Activated CD8-positive, alpha-beta memory T cell treated with anti-CD3 and anti-CD28 coated beads for 36 hours (primary cell): ENCODE results near the gene ABCA12. TPM values are rescaled to one million over a fixed set of nuclear protein-coding genes. Genes with fewer than 3 reads are reported as not detected.
"Not testable (repeated sequence)": the region's sequence is repeated elsewhere in the genome, so short reads cannot be mapped to it uniquely, and the experiment has no call there.

ENCODE experiments used
- CTCF ChIA-PET: fragments of 350-600 bp; sonication (Branson Sonifier 250); formaldehyde crosslinking; loops from one replicate; lab custom pipeline; 2021; ENCODE audit warnings: antibody characterized with exemption; lab: Charles Lee
- POLR2A ChIA-PET: fragments of 350-600 bp; sonication (Branson Sonifier 250); formaldehyde crosslinking; loops from one replicate; lab custom pipeline; 2021; ENCODE audit warnings: antibody characterized with exemption; lab: Charles Lee
- total RNA-seq, 2 experiments: library from RNA; stranded (reverse); gene quantifications; one replicate each; pipeline ENCODE4 v1.2.3, GENCODE V29; 2021

ABCA12 gene, protein sequence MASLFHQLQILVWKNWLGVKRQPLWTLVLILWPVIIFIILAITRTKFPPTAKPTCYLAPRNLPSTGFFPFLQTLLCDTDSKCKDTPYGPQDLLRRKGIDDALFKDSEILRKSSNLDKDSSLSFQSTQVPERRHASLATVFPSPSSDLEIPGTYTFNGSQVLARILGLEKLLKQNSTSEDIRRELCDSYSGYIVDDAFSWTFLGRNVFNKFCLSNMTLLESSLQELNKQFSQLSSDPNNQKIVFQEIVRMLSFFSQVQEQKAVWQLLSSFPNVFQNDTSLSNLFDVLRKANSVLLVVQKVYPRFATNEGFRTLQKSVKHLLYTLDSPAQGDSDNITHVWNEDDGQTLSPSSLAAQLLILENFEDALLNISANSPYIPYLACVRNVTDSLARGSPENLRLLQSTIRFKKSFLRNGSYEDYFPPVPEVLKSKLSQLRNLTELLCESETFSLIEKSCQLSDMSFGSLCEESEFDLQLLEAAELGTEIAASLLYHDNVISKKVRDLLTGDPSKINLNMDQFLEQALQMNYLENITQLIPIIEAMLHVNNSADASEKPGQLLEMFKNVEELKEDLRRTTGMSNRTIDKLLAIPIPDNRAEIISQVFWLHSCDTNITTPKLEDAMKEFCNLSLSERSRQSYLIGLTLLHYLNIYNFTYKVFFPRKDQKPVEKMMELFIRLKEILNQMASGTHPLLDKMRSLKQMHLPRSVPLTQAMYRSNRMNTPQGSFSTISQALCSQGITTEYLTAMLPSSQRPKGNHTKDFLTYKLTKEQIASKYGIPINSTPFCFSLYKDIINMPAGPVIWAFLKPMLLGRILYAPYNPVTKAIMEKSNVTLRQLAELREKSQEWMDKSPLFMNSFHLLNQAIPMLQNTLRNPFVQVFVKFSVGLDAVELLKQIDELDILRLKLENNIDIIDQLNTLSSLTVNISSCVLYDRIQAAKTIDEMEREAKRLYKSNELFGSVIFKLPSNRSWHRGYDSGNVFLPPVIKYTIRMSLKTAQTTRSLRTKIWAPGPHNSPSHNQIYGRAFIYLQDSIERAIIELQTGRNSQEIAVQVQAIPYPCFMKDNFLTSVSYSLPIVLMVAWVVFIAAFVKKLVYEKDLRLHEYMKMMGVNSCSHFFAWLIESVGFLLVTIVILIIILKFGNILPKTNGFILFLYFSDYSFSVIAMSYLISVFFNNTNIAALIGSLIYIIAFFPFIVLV (N-terminal part only)
- total RNA-seq, result not detected

- POLR2A ChIA-PET, result no interaction called here
These were observed at the start of gene ABCA12 for GRCh38 chr2:215138479-215138878. TSS of gene ABCA12 (minus strand) at chr2:215138626. CDS start at chr2:215138208, 418 bp downstream.

DNA sequence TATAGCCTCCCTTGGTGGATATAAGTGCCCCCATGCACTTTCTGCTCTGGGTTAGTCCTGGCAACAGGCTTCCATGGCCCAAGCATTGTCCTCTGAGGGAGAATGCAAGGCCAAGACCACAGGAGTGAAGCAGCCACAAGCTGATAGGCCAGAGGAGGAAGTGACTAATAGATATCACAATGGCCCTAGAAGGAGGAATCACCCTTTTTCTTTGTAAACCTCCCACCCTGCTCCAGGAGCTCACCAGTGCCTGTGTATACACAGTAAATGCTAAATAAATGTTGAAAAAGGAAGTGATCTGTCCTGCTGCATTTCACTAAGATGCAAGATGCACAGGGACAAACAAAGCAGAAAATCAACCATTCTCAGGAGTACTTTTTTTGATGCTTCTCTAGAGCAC is 49.7 kb upstream of the ABCA12 start:
- POLR2A ChIA-PET, result no interaction called here
- CTCF ChIA-PET, result no interaction called here

More at GRCh38 chr2:215138479-215138878, at the start of gene ABCA12:
- CTCF ChIA-PET, result no interaction called here

GRCh38 chr2:215186021-215186420 is 47.6 kb upstream of the ABCA12 start:
- CTCF ChIA-PET, result no interaction called here
- POLR2A ChIA-PET, result no interaction called here

DNA sequence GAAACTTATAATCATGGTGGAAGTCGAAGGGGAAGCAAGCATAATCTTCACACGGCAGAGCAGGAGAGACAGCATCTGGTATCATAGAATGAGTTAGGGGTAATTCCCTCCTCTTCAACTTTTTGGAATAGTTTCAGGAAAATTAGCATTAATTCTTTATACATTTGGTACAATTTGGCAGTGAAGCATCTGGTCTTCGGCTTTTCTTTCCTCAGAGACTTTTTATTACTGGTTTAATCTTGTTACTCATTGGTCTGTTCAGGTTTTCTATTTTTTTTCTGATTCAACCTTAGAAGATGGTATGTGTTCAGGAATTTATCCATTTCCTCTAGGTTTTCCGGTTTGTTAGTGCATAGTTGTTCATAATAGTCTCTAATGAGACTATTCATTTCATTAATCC is 39.7 kb upstream of the ABCA12 start:
- POLR2A ChIA-PET, result no interaction called here
- CTCF ChIA-PET, result no interaction called here

GRCh38 chr2:215171796-215172195 is 33.4 kb upstream of the ABCA12 start:
- POLR2A ChIA-PET, result no interaction called here

DNA sequence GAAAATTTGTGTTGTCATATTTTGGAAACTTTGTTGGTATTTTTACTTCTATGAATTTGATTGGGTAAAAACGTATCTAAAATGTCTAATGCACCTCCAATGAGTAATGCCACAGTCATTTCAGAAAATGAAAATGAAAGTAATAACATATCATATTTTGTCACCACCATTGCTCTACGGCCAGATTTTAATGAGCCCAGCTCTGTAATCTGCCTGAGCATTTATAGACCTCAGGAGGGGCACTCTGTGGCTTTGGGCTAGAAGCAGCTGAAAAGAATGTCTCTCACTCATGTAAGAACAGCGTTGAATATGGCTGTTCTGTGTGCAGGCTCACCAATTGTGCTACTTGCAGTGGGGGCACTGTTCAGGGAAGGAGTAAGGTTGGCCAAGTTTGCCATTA is 32.7 kb upstream of the ABCA12 start:
- POLR2A ChIA-PET, result no interaction called here

More at GRCh38 chr2:215171796-215172195, 33.4 kb upstream of the ABCA12 start:
- CTCF ChIA-PET, result no interaction called here

DNA sequence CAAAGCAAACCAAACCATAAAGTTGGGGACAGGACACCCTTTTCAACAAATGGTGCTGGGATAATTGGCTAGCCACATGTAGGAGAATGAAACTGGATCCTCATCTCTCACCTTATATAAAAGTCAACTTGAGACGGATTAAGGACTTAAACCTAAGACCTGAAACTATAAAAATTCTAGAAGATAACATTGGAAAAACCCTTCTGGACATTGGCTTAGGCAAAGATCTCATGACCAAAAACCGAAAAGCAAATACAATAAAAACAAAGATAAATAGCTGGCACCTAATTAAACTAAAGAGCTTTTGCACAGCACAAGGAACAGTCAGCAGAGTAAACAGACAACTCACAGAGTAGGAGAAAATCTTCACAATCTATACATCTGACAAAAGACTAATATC is 28.1 kb upstream of the ABCA12 start:
- CTCF ChIA-PET, POLR2A ChIA-PET: not testable (repeated sequence)

More for the DNA sequence above, 32.7 kb upstream of the ABCA12 start:
- CTCF ChIA-PET, result no interaction called here

GRCh38 chr2:215163319-215163718 is 24.9 kb upstream of the ABCA12 start:
- CTCF ChIA-PET, POLR2A ChIA-PET: not testable (repeated sequence)

DNA sequence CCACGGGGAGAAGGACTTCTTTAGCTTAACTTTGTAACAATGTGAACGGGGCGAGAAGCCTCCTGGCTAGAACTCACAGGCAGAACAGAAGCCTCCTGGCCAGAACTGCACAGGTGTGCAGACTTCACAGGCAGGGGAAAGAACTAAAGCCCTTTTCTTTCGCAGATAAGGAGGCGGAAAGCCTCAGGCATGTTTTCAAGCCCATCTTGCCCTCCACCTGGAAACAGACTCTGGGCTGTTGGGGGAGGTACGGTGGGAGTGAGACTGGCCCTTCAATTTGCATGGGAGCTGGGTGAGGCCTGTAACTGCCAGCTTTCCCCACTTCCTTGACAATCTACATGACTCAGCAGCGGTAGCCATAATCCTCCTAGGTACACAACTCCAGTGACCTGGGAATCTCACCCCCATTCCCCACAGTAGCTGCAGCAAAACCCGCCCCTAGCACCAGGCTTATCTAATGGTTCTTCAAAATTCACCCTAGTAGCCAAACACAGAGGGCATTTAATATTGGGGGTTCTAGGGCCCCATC is 22.9 kb upstream of the ABCA12 start:
- ChIA-PET POLR2A (no interaction called here), CTCF (no interaction called here)

DNA sequence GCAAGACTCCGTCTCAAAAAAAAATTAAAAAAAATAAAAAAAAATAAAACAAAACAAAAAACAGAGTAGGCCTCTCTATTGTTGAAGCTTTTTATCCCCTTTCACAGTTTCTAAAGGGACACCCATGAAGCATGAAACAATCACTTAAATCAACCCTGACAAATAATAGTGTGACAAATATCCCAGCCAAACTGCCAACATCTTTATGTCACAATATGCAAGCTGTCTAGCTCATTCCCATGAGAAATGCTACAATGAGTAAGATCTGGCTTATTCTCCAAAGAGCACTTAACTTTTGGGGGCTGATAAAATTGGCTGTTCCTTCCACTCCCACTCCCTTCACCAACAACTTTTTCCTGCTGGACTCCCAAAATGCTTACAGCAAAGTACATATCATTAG is 21.7 kb upstream of the ABCA12 start:
- ChIA-PET CTCF (no interaction called here), POLR2A (no interaction called here)

DNA sequence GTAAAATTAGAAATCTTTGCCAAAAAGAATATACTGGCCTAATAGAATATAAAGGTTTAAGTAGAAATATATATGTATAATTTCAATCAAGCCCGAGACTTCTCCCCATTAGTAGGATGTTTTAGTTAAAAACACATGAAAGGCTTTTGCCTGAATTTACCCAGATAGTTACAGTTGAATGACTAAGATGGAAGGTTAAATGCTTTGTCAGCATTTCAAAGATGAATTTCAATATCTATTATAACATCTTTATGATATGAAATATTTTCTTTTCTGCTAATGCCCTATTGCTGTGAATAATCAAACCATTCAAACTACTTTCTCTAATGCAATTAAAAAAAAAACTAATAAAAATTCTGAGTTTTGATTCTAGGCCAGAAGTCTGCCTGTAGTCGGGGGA is 18.0 kb upstream of the ABCA12 start:
- CTCF ChIA-PET, result no interaction called here

GRCh38 chr2:215149894-215150293 is 11.5 kb upstream of the ABCA12 start:
- ChIA-PET CTCF (no interaction called here), POLR2A (no interaction called here)

More for the DNA sequence above, 18.0 kb upstream of the ABCA12 start:
- POLR2A ChIA-PET, result no interaction called here

DNA sequence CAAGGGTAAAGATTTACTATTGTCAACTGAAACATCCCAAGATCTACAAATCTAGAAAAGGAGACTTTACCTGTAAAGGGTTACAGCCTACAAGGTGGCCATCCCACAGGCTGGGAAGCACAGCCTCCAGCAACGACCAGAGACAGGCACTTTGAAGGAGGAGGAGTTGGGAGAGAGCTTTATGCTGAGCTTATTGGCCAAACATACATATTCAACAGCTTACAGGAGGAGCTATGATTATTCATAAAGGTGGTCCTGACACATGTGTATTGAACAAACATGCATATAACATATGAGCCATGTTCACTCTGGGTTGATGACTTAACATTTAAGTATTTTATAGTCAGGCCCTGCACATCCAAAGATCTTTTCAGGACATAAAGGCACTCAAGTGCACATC is 11.1 kb upstream of the ABCA12 start:
- POLR2A ChIA-PET, result no interaction called here
- CTCF ChIA-PET, result no interaction called here

DNA sequence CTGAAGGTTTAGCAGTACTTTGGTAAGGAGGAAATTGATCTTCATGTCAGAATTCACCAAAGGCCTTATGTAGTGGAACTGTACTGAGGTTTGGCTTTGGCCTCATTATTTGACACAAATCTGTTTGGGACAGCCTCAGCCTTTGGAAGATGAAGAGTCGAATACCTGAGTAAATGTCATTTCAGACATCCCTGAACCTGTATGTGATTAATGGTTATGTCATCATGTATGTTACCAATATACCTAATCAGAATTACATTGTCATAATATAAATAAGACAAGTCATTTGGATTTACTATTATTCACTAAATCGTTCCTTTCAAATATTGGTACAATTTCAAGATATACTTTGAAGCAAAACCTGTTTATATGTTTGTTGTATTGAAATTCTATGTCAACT is 10.6 kb upstream of the ABCA12 start:
- ChIA-PET CTCF (no interaction called here), POLR2A (no interaction called here)

- ChIA-PET CTCF (no interaction called here), POLR2A (no interaction called here)
These were observed 7.2 kb upstream of the ABCA12 start for GRCh38 chr2:215145611-215146010.

GRCh38 chr2:215144106-215144875 is 5.9 kb upstream of the ABCA12 start:
- ChIA-PET CTCF (no interaction called here), POLR2A (no interaction called here)

GRCh38 chr2:215143458-215143857 is 5.0 kb upstream of the ABCA12 start:
- CTCF ChIA-PET, result no interaction called here
- POLR2A ChIA-PET, result no interaction called here

GRCh38 chr2:215141706-215142105 is 3.3 kb upstream of the ABCA12 start:
- POLR2A ChIA-PET, result no interaction called here
- CTCF ChIA-PET, result no interaction called here

DNA sequence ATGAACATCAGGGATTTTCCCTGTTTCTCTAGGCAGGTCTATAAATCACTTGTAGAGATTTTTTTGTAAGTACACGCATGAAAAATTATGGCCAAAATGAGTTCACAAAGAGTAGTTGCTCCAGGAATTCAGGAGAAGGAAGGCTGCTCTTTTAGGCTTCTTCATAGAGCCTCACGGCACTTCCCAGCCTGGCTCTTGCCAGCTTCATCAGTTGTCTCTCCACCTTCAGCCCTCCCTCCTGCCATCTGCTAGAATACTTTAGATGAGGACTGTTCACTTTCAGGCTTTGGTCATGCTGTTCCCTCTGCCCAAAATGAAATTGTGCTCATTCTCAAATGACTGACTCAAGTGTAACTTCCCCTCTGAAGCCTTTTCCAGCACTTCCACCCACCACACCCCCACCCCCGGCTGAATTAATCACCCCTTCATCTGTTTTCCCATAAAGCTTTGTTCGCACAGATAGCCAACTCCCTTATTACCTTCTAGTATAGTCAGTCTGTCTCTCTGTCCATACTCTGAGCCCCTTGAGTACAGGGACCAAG is 1.8 kb upstream of the ABCA12 start:
- ChIA-PET CTCF (no interaction called here), POLR2A (no interaction called here)
